ENCODE results near the gene COMT. TPM values are rescaled to one million over a fixed set of nuclear protein-coding genes. Genes with fewer than 3 reads are reported as not detected.

The COMT gene
- total RNA-seq, 1 donor from 2014 or later, result 240 TPM

- Histone ChIP-seq H3K9me3 (no peaks in the 10 kb centered on the region), H3K27ac (peak overlapping the region; percentile 62), H3K4me1 (peaks cover 32% of the 10 kb centered on the region), H3K36me3 (no peaks in the 10 kb centered on the region), H3K4me3 (peak overlapping the region; percentile 57), H3K27me3 (no peaks in the 10 kb centered on the region)
- TF ChIP-seq POLR2A (IDR thresholded peaks at IDR 0.05), result no peak
- no peak for TF ChIP-seq CTCF (IDR thresholded peaks at IDR 0.05)
- TF ChIP-seq POLR2AphosphoS5 (IDR thresholded peaks at IDR 0.05; ENCODE audit: insufficient read depth in 1 of 2, low read depth in 1 of 2), result no peak
- DNase-seq (ENCODE audit: extremely low spot score in 2 of 2), result no peak
- intact Hi-C loops (cut with DNase I), result no loop called here
Measured at GRCh38 chr22:19987394-19988306, 46.1 kb downstream of the COMT start.

GRCh38 chr22:19988331-19988808 is 46.8 kb downstream of the COMT start:
- TF ChIP-seq CTCF (IDR thresholded peaks at IDR 0.05), result no peak
- Histone ChIP-seq H3K27ac (no peak overlapping the region), H3K27me3 (no peaks in the 10 kb centered on the region), H3K36me3 (no peaks in the 10 kb centered on the region), H3K4me3 (no peak overlapping the region), H3K4me1 (peaks cover 32% of the 10 kb centered on the region), H3K9me3 (no peaks in the 10 kb centered on the region)
- intact Hi-C loops (cut with DNase I), result no loop called here
- no peak for DNase-seq (ENCODE audit: extremely low spot score in 2 of 2)

GRCh38 chr22:19988965-19989724 is 47.6 kb downstream of the COMT start:
- no peaks in the 10 kb centered on the region for H3K27me3 ChIP-seq
- no peaks in the 10 kb centered on the region for H3K36me3 ChIP-seq
- no peak for TF ChIP-seq CTCF (IDR thresholded peaks at IDR 0.05)
- no peak for TF ChIP-seq POLR2AphosphoS5 (IDR thresholded peaks at IDR 0.05; ENCODE audit: insufficient read depth in 1 of 2, low read depth in 1 of 2)
- no peak for TF ChIP-seq POLR2A (IDR thresholded peaks at IDR 0.05)
- H3K4me3 ChIP-seq, result no peak overlapping the region
- H3K4me1 ChIP-seq, result peaks cover 26% of the 10 kb centered on the region
- no peak for DNase-seq (ENCODE audit: extremely low spot score in 2 of 2)
- intact Hi-C loops (cut with DNase I), result no loop called here
- no peaks in the 10 kb centered on the region for H3K9me3 ChIP-seq
- H3K27ac ChIP-seq, result no peak overlapping the region

GRCh38 chr22:19989725-19990067 is 48.1 kb downstream of the COMT start:
- Histone ChIP-seq H3K4me3 (no peak overlapping the region), H3K4me1 (peaks cover 21% of the 10 kb centered on the region), H3K9me3 (no peaks in the 10 kb centered on the region), H3K27ac (no peak overlapping the region), H3K36me3 (no peaks in the 10 kb centered on the region), H3K27me3 (no peaks in the 10 kb centered on the region)
- DNase-seq (ENCODE audit: extremely low spot score in 2 of 2), result no peak
- TF ChIP-seq POLR2A (IDR thresholded peaks at IDR 0.05), result no peak
- TF ChIP-seq POLR2AphosphoS5 (IDR thresholded peaks at IDR 0.05; ENCODE audit: insufficient read depth in 1 of 2, low read depth in 1 of 2), result no peak
- TF ChIP-seq CTCF (IDR thresholded peaks at IDR 0.05), result no peak
- intact Hi-C loops (cut with DNase I), result no loop called here
